Astrocyte of the cerebellum (primary cell): ENCODE measurements around the gene GNB1L.

ENCODE experiments used
- DNase-seq: peaks from one replicate; pipeline ENCODE4 v3.0.0-alpha.2; 2011; ENCODE audit warnings: low read depth
- H3K4me3 ChIP-seq: 2 replicates; pipeline ENCODE4 v1.5.1; 2011; ENCODE audit warnings: mild to moderate bottlenecking, low read depth, low read length, moderate library complexity
- in situ Hi-C: cut with HindIII; loops from 2 replicates; pipeline ENCODE4 v1.10.0; 2017; ENCODE audit warnings: low sequenced_read_pairs
- TF ChIP-seq, protein P1 (sequence below): IDR thresholded peaks from 2 replicates; pipeline ENCODE4 v1.5.1; 2012; ENCODE audit warnings: low read length, low read depth, moderate library complexity, mild to moderate bottlenecking; ENCODE audit errors: missing control alignments

Gene GNB1L

DNA sequence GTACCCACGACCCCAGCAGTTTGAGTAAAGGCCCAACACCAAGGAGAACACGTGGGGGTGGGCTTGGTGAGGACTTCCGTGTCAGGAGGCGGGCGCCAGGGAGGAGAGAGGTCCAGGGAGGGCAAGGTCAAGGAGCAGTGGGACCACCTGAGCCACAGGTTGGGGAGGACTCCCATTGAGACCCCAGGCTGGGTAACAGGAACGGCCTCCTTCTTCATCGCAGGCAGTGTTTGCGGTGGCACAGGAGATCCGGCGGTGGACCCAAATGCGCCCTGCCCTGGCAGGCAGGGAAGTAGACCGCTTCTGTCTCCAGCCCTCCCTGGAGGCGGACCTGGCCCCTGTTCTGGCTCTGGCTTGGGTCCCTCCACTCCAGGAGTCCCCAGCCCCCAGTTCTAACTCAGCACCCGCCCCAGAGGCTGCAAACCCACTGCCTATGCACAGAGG, 100.0 kb downstream of the GNB1L start:
- in situ Hi-C loops, result loop anchor here (5.0 kb wide), 1 partner anchor 78 kb away; no protein-coding TSS in a partner anchor
- no peak for DNase-seq
- TF ChIP-seq, protein P1, sequence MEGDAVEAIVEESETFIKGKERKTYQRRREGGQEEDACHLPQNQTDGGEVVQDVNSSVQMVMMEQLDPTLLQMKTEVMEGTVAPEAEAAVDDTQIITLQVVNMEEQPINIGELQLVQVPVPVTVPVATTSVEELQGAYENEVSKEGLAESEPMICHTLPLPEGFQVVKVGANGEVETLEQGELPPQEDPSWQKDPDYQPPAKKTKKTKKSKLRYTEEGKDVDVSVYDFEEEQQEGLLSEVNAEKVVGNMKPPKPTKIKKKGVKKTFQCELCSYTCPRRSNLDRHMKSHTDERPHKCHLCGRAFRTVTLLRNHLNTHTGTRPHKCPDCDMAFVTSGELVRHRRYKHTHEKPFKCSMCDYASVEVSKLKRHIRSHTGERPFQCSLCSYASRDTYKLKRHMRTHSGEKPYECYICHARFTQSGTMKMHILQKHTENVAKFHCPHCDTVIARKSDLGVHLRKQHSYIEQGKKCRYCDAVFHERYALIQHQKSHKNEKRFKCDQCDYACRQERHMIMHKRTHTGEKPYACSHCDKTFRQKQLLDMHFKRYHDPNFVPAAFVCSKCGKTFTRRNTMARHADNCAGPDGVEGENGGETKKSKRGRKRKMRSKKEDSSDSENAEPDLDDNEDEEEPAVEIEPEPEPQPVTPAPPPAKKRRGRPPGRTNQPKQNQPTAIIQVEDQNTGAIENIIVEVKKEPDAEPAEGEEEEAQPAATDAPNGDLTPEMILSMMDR, result no peak
- H3K4me3 ChIP-seq, result no peak overlapping the region

DNA sequence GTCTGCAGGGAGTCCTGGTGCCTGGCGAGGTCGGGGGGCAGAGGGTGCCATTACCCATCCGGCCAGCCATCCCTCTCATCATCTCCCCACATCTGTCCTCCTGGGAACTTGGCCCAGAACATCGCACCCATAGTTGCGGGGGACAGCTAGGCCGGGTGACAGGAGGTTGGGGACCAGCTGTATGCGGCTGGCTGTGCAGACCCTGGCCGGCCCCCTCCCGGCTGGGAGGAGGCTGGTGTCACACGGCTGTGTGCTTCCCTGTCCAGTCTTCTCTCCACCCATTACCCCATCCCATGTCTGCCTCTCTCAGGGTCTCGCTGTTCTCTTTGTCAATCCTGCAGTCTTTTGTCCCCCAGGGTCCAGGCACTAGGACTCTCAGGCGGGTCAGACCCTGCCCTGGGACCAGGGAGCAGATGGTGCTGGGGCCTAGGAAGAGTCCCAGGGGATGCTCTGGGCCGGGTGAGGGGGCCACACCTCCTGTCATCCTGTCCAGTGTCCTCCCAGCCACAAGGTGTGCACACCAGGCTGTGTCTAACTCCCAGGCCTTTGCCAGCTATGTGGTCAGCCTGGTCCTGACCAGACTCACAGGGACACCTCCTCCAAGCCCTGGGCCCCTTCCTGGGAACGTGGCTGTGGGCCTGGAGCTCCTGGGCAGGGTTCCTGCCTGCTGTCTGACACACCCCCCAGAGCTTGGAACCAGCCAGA, 100.5 kb downstream of the GNB1L start:
- TF ChIP-seq, protein P1, result no peak
- in situ Hi-C loops, result no loop called here
- H3K4me3 ChIP-seq, result no peak overlapping the region
- DNase-seq, result no peak

DNA sequence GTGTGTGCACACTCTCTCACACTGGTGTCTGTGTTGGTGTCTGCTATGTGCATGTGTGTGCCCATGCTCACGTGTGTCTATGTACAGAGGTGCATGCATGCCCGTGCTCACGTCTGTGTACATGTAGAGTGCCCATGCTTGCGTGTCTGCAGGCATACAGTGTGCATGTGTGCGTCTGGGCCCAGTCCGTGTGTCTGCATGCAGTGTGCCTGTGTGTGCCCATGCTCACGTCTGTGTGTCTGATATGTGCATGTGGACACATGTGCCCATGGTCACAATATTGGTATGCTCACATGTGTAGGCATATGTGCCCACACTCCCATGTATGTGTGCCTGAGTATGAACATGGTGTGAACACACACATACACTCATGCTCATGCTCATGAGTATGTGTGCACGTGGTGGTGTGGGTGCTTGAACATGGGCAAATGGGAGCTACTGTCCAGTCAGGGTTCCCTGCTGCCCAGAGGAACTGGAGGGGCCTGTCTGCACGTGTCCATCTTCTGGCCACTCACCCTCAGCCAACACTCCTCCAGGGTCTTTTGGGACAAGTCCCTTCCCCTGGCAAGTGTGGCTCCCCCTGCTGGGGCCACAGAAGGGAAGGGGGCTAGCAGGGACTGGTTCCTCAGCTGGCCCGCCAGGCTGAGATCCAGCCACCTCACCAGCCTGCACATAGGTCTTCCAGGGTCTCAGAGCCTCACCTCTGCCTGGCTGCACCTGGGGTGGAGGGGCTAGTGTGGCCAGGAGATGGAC, 101.4 kb downstream of the GNB1L start:
- in situ Hi-C loops, result no loop called here
- no peak for DNase-seq
- TF ChIP-seq, protein P1, result no peak
- H3K4me3 ChIP-seq, result no peak overlapping the region

DNA sequence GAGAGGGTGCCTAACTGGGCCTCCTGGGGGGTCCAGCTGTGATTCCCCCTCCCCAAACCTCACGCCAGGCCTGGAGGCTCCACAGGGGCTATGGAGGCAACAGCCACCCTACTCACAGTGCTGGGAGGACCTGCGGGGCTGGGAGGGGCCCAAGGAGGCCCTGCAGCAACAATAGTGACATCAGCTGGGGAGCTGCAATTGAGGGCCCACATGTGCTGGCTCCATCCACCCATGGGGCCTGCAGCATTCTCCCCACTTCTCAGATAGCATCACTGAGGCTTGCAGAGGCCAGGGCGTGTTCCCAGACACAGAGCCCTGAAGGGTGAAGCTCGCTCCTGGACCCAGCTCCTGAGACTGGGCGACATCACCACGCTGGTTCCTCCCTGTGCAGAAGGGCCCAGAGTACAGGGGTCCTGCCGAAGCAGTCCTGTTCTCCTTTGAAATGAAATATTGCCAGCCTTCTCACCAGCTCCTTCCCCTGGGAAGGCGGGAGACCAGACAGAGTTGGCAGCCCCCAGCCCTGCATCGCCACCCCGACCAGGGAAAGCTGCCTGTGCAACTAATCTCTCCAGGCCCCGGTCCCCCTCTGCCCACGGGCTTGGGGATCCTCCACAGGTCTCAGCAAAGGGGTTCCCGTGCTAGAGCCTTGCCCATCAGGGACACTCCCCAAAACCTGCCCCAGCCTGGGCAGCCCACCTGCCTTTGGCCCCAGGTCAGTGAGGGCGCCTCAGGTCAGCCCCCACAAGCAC, 103.0 kb downstream of the GNB1L start:
- no peak for DNase-seq
- H3K4me3 ChIP-seq, result no peak overlapping the region
- in situ Hi-C loops, result no loop called here
- TF ChIP-seq, protein P1, result no peak

DNA sequence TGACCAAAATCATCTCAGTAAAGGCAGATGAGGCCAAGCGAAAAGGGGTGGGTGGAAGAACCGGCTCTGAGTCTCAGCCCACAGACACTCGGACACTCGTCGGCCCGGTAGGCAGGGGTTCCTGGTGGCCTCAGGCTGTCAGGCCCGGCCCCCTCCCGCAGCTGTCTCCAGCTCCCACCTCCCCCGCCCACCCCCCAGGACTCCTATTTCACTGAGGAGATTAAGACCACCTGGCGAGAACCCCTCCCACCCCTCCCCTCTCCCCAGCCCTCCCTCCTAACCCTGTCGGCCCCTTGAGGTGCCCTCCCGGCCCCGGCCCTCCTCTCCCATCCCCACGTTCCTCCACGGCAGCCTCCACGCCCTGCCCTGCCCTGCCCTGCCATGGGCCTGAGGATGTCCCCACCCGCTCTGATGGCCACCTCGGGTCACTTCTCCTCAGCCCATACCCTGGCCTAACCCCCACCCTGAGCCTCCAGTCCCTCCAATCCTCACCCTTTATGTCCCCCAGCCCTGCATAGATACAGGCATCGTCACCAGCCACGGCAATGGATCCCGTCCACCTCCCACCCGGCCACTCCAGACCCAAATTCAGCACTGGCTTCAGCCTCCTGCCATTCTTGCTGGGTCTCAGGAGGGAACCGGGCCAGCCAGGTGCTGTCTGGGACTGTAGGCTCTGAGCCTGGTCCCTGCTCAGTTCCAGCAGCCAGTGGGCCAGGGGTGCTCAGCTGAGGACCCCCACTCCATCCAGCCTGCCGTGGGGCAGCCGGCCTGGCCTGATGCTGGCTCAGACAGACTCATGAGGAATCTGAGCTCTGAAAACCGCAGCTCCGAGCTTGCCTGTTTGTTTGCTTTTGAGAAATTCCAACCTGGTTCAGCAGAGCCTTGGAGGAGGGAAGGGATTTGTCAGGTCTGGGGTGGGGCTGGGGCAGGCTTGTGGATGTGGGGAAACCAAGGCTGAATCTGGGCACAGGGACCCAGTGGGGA, 103.9 kb downstream of the GNB1L start:
- DNase-seq, result peak; percentile 33
- TF ChIP-seq, protein P1, result no peak
- in situ Hi-C loops, result no loop called here
- no peak overlapping the region for H3K4me3 ChIP-seq
